DND-41 (cell line): ENCODE data around the gene ZCCHC10.
"Not testable (repeated sequence)": the region's sequence is repeated elsewhere in the genome, so short reads cannot be mapped to it uniquely, and the experiment has no call there.

Experiments used
- CTCF ChIP-seq: IDR thresholded peaks from 2 replicates; pipeline ENCODE4 v1.5.1; 2012; ENCODE audit warnings: borderline replicate concordance, low read length, moderate library complexity, mild to moderate bottlenecking; ENCODE audit not compliant: poor library complexity, severe bottlenecking; ENCODE audit errors: extremely low read depth
- EZH2 ChIP-seq: IDR thresholded peaks from 3 replicates; pipeline ENCODE4 v1.6.1; 2012; ENCODE audit warnings: borderline replicate concordance, low read depth, mild to moderate bottlenecking, moderate library complexity, low read length, inconsistent platforms; ENCODE audit not compliant: severe bottlenecking

GRCh38 chr5:132972436-132972828, 53.9 kb downstream of the ZCCHC10 start:
- TF ChIP-seq CTCF, EZH2: not testable (repeated sequence)
